ENCODE measurements around the gene RAB3GAP1.
"Not testable (repeated sequence)": the region's sequence is repeated elsewhere in the genome, so short reads cannot be mapped to it uniquely, and the experiment has no call there.

Gene RAB3GAP1

DNA sequence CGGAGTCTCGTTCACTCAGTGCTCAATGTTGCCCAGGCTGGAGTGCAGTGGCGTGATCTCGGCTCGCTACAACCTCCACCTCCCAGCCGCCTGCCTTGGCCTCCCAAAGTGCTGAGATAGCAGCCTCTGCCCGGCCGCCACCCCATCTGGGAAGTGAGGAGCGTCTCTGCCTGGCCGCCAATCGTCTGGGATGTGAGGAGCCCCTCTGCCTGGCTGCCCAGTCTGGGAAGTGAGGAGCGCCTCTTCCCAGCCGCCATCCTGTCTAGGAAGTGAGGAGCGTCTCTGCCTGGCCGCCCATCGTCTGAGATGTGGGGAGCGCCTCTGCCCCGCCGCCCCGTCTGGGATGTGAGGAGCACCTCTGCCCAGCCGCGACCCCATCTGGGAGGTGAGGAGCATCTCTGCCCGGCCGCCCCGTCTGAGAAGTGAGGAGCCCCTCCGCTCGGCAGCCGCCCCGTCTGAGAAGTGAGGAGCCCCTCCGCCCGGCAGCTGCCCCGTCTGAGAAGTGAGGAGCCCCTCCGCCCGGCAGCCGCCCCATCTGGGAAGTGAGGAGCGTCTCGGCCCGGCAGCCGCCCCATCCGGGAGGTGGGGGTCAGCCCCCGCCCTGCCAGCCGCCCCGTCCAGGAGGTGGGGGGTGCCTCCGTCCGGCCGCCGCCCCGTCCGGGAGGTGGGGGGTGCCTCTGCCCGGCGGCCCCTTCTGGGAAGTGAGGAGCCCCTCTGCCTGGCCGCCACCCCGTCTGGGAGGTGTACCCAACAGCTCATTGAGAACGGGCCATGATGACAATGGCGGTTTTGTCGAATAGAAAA lies 53.6 kb downstream of the RAB3GAP1 start:
- not testable (repeated sequence) for DNase-seq

- DNase-seq, result no peak
These were observed 61.2 kb downstream of the RAB3GAP1 start for GRCh38 chr2:135113322-135113721.

GRCh38 chr2:135119582-135119981 lies 67.5 kb downstream of the RAB3GAP1 start:
- no peak for DNase-seq

DNA sequence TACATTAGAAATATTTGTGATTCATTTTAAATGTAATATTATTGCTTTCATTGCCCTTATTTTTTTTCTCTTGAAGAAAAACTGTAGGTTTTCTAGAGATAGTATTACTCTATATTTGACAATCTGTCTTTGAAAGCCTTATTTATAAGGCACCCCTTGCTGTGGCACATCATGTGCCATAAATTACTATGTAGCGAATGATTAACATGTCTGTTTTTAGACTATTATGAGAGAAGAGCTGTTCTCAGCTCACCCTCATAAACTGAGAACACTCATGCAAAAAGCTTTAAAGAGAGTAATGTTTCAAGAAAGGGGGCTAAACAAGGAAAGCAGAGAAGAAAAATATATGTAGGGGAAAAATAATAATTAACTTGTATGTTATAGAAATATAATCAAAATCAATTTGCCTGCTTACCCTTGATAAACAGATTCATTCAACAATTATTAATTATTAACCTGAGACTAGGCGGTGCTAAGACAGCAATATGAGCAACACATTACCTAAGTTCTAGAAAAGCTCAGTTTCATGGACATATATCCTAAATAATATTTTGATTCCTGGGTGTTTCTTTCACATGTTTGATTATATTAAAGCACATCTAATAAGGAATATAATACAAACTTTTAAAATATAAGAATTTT lies 69.0 kb downstream of the RAB3GAP1 start:
- no peak for DNase-seq

- DNase-seq, result not testable (repeated sequence)
These were observed 69.6 kb downstream of the RAB3GAP1 start for GRCh38 chr2:135121658-135122039.

DNA sequence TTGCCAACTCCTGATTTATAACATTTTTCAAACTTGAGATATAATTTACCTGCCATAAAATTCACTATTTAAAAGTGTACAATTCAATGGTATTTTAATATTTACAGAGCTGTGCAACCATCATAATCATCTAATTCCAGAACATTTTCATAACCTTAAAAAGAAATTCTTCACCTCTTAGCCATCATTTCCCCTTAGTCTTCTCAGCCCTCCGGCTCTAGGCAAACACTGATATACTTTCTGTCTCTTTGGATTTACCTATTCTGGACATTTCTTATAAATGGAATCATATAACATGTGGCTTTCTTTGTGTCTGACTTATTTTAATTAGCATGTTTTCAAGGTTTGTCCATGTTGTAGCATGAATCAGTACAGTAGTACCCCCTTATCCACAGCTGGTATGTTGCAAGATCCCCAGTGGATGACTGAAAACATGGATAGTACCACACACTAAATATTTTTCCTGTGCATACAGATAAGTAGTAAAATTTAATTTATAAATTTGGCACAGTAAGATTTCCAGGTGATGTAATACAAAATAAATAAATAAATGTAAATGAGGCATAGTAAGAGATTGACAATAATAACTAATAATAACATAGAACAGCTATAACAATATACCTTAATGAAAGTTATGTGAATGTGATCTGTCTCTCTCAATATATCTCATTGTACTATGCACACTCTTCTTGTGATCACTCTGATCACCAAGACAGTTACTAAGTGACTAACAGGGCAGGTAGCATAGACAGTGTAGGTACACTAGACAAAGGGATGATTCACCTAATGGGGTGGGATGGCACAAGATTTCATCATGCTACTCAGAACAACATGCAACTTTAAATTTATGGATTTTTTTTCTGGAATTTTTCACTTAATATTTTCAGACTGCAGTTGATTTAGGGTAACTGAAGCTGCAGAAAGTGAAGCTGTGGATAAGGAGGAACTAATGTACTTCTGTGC lies 73.1 kb downstream of the RAB3GAP1 start:
- DNase-seq, result peak; percentile 27

DNA sequence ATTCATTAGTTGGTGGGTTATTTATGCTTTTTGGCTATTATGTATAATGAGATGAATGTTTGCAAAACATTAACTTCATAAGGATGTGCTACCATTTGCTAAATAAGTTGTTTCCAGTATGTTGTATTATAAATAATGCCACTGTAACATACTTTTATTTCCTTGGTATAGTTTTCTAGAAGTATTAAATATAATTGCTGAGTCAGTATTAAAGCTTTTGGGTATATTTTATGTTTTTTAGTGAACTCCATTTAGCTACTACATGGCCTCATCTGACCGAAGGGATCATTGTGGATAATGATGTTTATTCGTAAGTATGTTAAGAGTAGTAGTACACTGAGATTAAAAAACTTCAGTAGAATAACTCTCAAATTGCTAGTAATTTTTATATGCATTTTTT lies 73.8 kb downstream of the RAB3GAP1 start:
- DNase-seq, result no peak

DNA sequence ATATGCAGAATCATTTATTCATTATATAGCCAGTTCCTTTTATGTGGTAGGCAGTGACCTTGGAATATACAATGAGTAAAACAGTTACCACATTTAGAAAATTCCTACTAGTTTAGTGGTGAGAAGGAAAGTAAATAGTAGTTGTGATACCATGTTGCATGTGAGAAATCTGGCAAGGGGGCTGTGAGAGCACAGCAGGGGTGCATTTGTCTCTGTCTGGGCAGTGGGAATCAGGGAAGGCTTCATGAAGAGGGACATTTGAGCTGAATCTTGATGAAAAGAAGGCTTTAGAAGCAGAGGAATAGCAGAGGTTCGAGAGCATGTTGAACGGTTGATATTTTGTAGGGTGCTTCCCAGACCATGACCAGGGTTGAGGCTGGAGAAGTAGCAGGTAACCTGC lies 78.7 kb downstream of the RAB3GAP1 start:
- DNase-seq, result no peak

GRCh38 chr2:135132314-135132713 lies 80.2 kb downstream of the RAB3GAP1 start:
- DNase-seq, result peak; percentile 70

GRCh38 chr2:135140606-135141005 lies 88.5 kb downstream of the RAB3GAP1 start:
- DNase-seq, result no peak

DNA sequence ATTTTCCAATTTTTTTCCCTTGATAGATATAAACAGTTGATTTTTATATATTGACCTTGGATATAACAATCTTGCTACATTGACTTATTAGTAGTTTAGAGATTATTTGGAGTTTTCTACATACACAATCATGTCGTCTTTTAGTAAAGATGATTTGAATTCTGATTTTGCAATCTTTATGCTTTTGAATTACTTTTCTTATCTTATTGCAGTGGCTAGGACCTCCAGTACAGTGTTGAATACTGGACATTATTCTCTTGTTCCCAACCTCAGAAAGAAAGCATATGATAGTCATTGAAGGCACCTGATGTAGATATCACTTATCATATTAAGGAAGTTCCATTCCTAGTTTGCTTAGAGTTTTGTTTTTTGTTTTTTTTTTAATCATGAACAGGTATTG lies 90.2 kb downstream of the RAB3GAP1 start:
- no peak for DNase-seq

- no peak for DNase-seq
These were observed 92.3 kb downstream of the RAB3GAP1 start for GRCh38 chr2:135144343-135144742.

- DNase-seq, result peak; percentile 17
These were observed 97.2 kb downstream of the RAB3GAP1 start for GRCh38 chr2:135149251-135149650.

- DNase-seq, result no peak
These were observed 98.6 kb downstream of the RAB3GAP1 start for GRCh38 chr2:135150725-135151124.

DNA sequence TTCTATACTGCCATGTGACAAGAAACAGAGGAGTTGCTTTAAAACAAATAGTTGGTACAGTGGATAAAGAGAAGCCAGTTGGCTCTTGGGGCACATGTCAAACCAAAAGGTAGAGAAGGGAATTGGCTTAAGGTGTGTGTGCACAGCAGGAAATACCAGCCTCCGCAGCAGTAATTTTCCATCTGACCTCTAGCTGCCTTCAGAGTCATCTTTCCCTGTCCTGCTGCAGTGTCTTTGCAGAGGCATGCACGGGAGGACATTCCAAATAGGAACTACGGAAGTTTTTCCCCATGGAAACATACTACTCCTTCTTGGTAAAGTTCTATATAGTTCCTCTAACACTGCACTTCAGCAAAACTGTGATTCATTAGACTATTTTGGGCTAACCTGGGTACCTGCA lies 99.5 kb downstream of the RAB3GAP1 start:
- no peak for DNase-seq

DNA sequence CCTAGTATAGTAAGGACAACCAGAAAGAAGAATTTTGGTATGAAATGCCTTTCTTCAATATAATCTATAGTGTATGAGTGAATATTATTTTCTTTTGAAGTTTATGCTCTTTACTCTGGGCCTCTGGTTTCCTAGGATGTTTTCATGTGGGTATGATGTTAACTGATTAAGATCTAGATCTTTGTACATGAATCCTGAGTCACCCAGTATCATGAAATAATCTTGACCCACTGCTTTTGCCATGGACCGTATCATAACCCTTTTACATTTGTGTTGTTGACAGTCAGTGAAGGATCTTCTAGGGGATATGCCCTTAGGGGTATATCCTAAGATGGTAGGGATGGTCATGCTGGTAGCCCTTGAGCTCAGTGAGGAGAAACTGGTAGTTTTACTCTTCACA lies 100.3 kb downstream of the RAB3GAP1 start:
- no peak for DNase-seq

DNA sequence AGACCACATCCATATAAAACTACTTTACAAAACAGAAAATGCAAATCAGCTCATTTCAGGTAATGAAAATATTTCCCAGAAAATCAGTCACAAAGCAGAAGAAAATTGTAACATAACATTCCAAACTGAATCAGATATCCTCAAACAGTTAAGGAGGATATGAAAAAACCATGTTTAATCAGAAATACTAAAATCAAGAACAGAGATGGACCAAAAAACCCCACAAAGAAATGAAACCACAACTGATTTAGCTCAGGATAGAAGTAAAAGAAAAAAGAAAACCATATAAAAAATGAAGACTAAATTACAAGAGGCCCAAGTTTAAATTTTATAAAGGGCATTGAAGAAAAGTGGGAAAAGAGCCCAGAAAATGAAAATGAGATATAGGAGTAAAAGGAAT lies 102.9 kb downstream of the RAB3GAP1 start:
- no peak for DNase-seq

GRCh38 chr2:135157856-135158255 lies 105.8 kb downstream of the RAB3GAP1 start:
- DNase-seq, result no peak

GRCh38 chr2:135159191-135159590 lies 107.1 kb downstream of the RAB3GAP1 start:
- no peak for DNase-seq

GRCh38 chr2:135162377-135162776 lies 110.3 kb downstream of the RAB3GAP1 start:
- DNase-seq, result no peak

DNA sequence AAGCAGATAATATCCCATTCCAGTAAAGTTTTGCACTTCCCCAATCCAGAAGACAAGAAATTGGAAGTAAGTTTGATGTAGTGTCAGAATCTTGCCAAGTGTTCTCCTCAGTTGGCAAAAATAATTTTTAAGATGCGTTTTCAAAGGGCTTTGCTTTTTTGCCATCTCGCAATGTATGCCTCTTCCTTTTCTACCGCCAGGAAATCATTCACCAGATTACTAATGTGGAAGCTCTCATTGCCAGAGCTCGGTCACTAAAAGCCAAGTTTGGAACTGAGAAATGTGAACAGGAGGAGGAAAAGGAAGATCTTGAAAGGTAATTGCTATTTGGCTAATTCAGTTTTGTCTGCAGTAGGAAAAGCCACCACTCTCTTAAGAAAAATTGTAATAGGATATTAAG lies 110.7 kb downstream of the RAB3GAP1 start:
- DNase-seq, result no peak

- no peak for DNase-seq
These were observed 111.2 kb downstream of the RAB3GAP1 start for GRCh38 chr2:135163306-135163705.

GRCh38 chr2:135163901-135164300 lies 111.8 kb downstream of the RAB3GAP1 start:
- DNase-seq, result no peak
